ENCODE results near the gene NAALADL1. TPM values are rescaled to one million over a fixed set of nuclear protein-coding genes. Genes with fewer than 3 reads are reported as not detected.

Gene NAALADL1
- total RNA-seq, 2 donors from 2014 or later = 2.2 to 4.5 TPM

GRCh38 chr11:65102142-65103095 lies 44.1 kb upstream of the NAALADL1 start:
- Histone ChIP-seq H3K36me3 (ENCODE audit: control insufficient read depth, insufficient read depth, low read length) (peaks cover 36% of the 10 kb centered on the region), H3K9ac (ENCODE audit: extremely low read depth, low read length, poor library complexity, severe bottlenecking) (no peak overlapping the region), H3K9me3 (ENCODE audit: control insufficient read depth, low read length) (no peaks in the 10 kb centered on the region), H3K4me3 (ENCODE audit: low read length) (no peak overlapping the region), H3K4me1 (ENCODE audit: control insufficient read depth, insufficient read depth, low read length) (no peaks in the 10 kb centered on the region), H3K27me3 (ENCODE audit: control insufficient read depth, insufficient read depth, low read length, poor library complexity, severe bottlenecking) (no peaks in the 10 kb centered on the region), H3K27ac (ENCODE audit: low read depth, low read length) (no peak overlapping the region)
- Mint-ChIP-seq H3K27ac (no peak overlapping the region), H3K4me3 (no peak overlapping the region), H3K4me1 (peaks cover 6% of the 10 kb centered on the region), H3K27me3 (ENCODE audit: insufficient read depth) (no peaks in the 10 kb centered on the region), H3K9me3 (no peaks in the 10 kb centered on the region), H3K36me3 (ENCODE audit: low read depth) (peaks cover 19% of the 10 kb centered on the region)
- DNase-seq = no peak
- no peak for TF ChIP-seq CTCF (conservative IDR thresholded peaks at IDR 0.05)
- 87 to 95% methylated on average over 7 to 8 of the region's 8 CpGs for WGBS, 2 experiments (ENCODE audit: insufficient coverage in 1 of 2, insufficient read length in 1 of 2)

GRCh38 chr11:65100674-65101350 lies 42.5 kb upstream of the NAALADL1 start:
- Histone ChIP-seq H3K4me3 (ENCODE audit: low read length) (no peak overlapping the region), H3K27me3 (ENCODE audit: control insufficient read depth, insufficient read depth, low read length, poor library complexity, severe bottlenecking) (no peaks in the 10 kb centered on the region), H3K4me1 (ENCODE audit: control insufficient read depth, insufficient read depth, low read length) (peaks cover 5% of the 10 kb centered on the region), H3K9ac (ENCODE audit: extremely low read depth, low read length, poor library complexity, severe bottlenecking) (no peak overlapping the region), H3K27ac (ENCODE audit: low read depth, low read length) (no peak overlapping the region), H3K9me3 (ENCODE audit: control insufficient read depth, low read length) (no peaks in the 10 kb centered on the region), H3K36me3 (ENCODE audit: control insufficient read depth, insufficient read depth, low read length) (peaks cover 32% of the 10 kb centered on the region)
- peaks cover 11% of the 10 kb centered on the region for H3K4me1 Mint-ChIP-seq
- WGBS, 2 experiments (ENCODE audit: insufficient coverage in 1 of 2, insufficient read length in 1 of 2) = 94 to 100% methylated on average over 3 to 4 of the region's 6 CpGs
- peaks cover 16% of the 10 kb centered on the region for H3K36me3 Mint-ChIP-seq (ENCODE audit: low read depth)
- no peaks in the 10 kb centered on the region for H3K9me3 Mint-ChIP-seq
- H3K4me3 Mint-ChIP-seq = no peak overlapping the region
- DNase-seq = no peak
- peak; percentile 52 for TF ChIP-seq CTCF (conservative IDR thresholded peaks at IDR 0.05)
- H3K27me3 Mint-ChIP-seq (ENCODE audit: insufficient read depth) = no peaks in the 10 kb centered on the region
- H3K27ac Mint-ChIP-seq = no peak overlapping the region

- H3K27ac ChIP-seq (ENCODE audit: low read depth, low read length) = no peak overlapping the region
- H3K27ac Mint-ChIP-seq = peak overlapping the region; percentile 55
Observed at GRCh38 chr11:65096926-65097325, 38.6 kb upstream of the NAALADL1 start.

More at GRCh38 chr11:65096926-65097325, 38.6 kb upstream of the NAALADL1 start:
- DNase-seq = no peak
- no peak for TF ChIP-seq CTCF (conservative IDR thresholded peaks at IDR 0.05)
- H3K4me1 Mint-ChIP-seq = peaks cover 8% of the 10 kb centered on the region
- no peaks in the 10 kb centered on the region for H3K9me3 Mint-ChIP-seq
- peaks cover 5% of the 10 kb centered on the region for H3K4me1 ChIP-seq (ENCODE audit: control insufficient read depth, insufficient read depth, low read length)
- no peaks in the 10 kb centered on the region for H3K9me3 ChIP-seq (ENCODE audit: control insufficient read depth, low read length)
- H3K9ac ChIP-seq (ENCODE audit: extremely low read depth, low read length, poor library complexity, severe bottlenecking) = peak overlapping the region; percentile 75
- peaks cover 20% of the 10 kb centered on the region for H3K36me3 ChIP-seq (ENCODE audit: control insufficient read depth, insufficient read depth, low read length)
- WGBS, 2 experiments (ENCODE audit: insufficient coverage in 1 of 2, insufficient read length in 1 of 2) = 74 to 78% methylated on average over 6 to 8 of the region's 8 CpGs
- H3K4me3 ChIP-seq (ENCODE audit: low read length) = peak overlapping the region; percentile 86
- H3K4me3 Mint-ChIP-seq = peak overlapping the region; percentile 88
- peaks cover 12% of the 10 kb centered on the region for H3K36me3 Mint-ChIP-seq (ENCODE audit: low read depth)
- no peaks in the 10 kb centered on the region for H3K27me3 ChIP-seq (ENCODE audit: control insufficient read depth, insufficient read depth, low read length, poor library complexity, severe bottlenecking)
- H3K27me3 Mint-ChIP-seq (ENCODE audit: insufficient read depth) = no peaks in the 10 kb centered on the region

Data from endodermal cell (in vitro differentiated cells).